Measurements from ENCODE around the gene TUNAR. TPM values are rescaled to one million over a fixed set of nuclear protein-coding genes. Genes with fewer than 3 reads are reported as not detected.

Gene TUNAR
- total and polyA plus RNA-seq, 2 of the 4 experiments (the other 2 are of a cell fraction), result not detected

DNA sequence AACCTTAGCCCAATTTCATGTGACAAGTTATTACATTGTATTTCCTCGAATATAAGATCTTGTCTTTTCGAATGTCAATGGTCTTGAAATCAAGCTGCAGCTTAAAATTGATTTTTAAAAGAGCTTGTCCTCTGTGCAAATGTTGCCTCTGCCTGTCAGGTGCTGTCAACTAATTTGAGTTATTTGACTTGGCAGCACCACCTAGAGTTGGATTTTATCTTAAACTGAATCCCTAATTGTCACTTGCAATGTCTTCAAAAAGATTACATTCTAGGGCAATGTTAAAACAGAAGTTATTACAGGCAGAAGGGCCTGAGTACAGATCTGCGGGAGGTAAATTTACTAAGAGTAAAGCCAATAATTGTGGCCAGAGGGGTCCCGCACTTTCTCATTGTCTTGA is 26.2 kb upstream of the TUNAR start:
- in situ Hi-C loops (cut with MboI; ENCODE audit: low sequenced_read_pairs), result no loop called here
- BruUV-seq (replicated peaks), result no TSS peak

More for the DNA sequence above, 26.2 kb upstream of the TUNAR start:
- Histone ChIP-seq H3K18ac (ENCODE audit: low read depth, low read length) (no peak overlapping the region), H4K20me1 (ENCODE audit: insufficient read depth, low read length) (no peaks in the 10 kb centered on the region), H3K23ac (ENCODE audit: low read depth, low read length) (no peak overlapping the region), H3K36me3 (ENCODE audit: control insufficient read depth, insufficient read depth, low read length) (no peaks in the 10 kb centered on the region), H2AK5ac (ENCODE audit: low read depth, low read length) (no peak overlapping the region), H3K4ac (ENCODE audit: low read depth, low read length) (no peak overlapping the region), H3K27me3 (ENCODE audit: control insufficient read depth, insufficient read depth, low read length) (no peaks in the 10 kb centered on the region), H3K4me2 (ENCODE audit: low read depth, low read length) (no peak overlapping the region), H4K5ac (ENCODE audit: low read depth, low read length) (no peak overlapping the region), H3K14ac (replicated peaks; ENCODE audit: low read depth, low read length) (no peak overlapping the region), H3K79me1 (ENCODE audit: low read depth in 1 of 2, low read length in 2 of 2) (no peaks in the 10 kb centered on the region), H3K9ac (ENCODE audit: low read depth, low read length) (no peak overlapping the region), H3K56ac (ENCODE audit: extremely low read depth, insufficient read depth, low read length) (no peak overlapping the region), H2BK120ac (ENCODE audit: low read depth, low read length) (no peak overlapping the region), H4K8ac (ENCODE audit: low read depth in 2 of 2, low read length in 2 of 2) (no peak overlapping the region), H3K9me1 (ENCODE audit: insufficient read depth, low read length) (no peaks in the 10 kb centered on the region), H2BK20ac (ENCODE audit: low read depth, low read length) (no peak overlapping the region), H2AK9ac (replicated peaks; ENCODE audit: low read depth, low read length, poor library complexity) (no peak overlapping the region), H3K4me3 (ENCODE audit: insufficient read depth, low read depth, low read length) (no peak overlapping the region), H4K91ac (ENCODE audit: insufficient read depth, low read depth, low read length) (no peak overlapping the region), H3K27ac (ENCODE audit: insufficient read depth, low read length) (no peak overlapping the region), H2AFZ (replicated peaks; ENCODE audit: low read length, poor library complexity) (no peak overlapping the region), H3K4me1 (ENCODE audit: control insufficient read depth, insufficient read depth, low read length) (no peaks in the 10 kb centered on the region), H2BK15ac (ENCODE audit: low read depth, low read length) (no peak overlapping the region), H3K9me3 (ENCODE audit: control insufficient read depth, insufficient read depth, low read length) (no peaks in the 10 kb centered on the region), H2BK5ac (ENCODE audit: low read depth, low read length, poor library complexity, severe bottlenecking) (no peak overlapping the region)
- 17% methylated on average over 1 of the region's 4 CpGs; no CpG with 5 or more reads in 1 of the 2 experiments for whole genome bisulfite sequencing, 2 experiments (ENCODE audit: extremely low coverage in 2 of 2, insufficient read length in 1 of 2)
- no peak for ATAC-seq (ENCODE audit: low read depth)
- ChIA-PET POLR2A (ENCODE audit: unreplicated experiment) (no interaction called here), CTCF (no interaction called here)
- TF ChIP-seq CEBPB (IDR thresholded peaks at IDR 0.05; ENCODE audit: low read depth, low read length) (no peak), NFE2L2 (IDR thresholded peaks at IDR 0.05; ENCODE audit: low read depth, low read length) (no peak), RFX5 (IDR thresholded peaks at IDR 0.05; ENCODE audit: low read depth, low read length) (no peak), MAFK (IDR thresholded peaks at IDR 0.05; ENCODE audit: low read depth, low read length) (no peak), BHLHE40 (IDR thresholded peaks at IDR 0.05; ENCODE audit: low read depth, low read length) (no peak), CHD1 (IDR thresholded peaks at IDR 0.05; ENCODE audit: low read depth, low read length) (no peak), MAZ (IDR thresholded peaks at IDR 0.05; ENCODE audit: borderline replicate concordance, low read depth, low read length) (no peak), POLR2A (IDR thresholded peaks at IDR 0.05; ENCODE audit: low read depth, low read length) (no peak), RCOR1 (IDR thresholded peaks at IDR 0.05; ENCODE audit: insufficient replicate concordance, low read length) (no peak), SMC3 (IDR thresholded peaks at IDR 0.05; ENCODE audit: low read depth, low read length) (no peak), USF2 (IDR thresholded peaks at IDR 0.05; ENCODE audit: low read depth, low read length) (no peak), ELK1 (IDR thresholded peaks at IDR 0.05; ENCODE audit: borderline replicate concordance, low read depth, low read length) (no peak), MXI1 (IDR thresholded peaks at IDR 0.05; ENCODE audit: borderline replicate concordance, low read depth, low read length) (no peak), FOS (IDR thresholded peaks at IDR 0.05; ENCODE audit: low read depth, low read length) (no peak), RAD21 (IDR thresholded peaks at IDR 0.05; ENCODE audit: low read length) (no peak)
- TF ChIP-seq, protein P1, sequence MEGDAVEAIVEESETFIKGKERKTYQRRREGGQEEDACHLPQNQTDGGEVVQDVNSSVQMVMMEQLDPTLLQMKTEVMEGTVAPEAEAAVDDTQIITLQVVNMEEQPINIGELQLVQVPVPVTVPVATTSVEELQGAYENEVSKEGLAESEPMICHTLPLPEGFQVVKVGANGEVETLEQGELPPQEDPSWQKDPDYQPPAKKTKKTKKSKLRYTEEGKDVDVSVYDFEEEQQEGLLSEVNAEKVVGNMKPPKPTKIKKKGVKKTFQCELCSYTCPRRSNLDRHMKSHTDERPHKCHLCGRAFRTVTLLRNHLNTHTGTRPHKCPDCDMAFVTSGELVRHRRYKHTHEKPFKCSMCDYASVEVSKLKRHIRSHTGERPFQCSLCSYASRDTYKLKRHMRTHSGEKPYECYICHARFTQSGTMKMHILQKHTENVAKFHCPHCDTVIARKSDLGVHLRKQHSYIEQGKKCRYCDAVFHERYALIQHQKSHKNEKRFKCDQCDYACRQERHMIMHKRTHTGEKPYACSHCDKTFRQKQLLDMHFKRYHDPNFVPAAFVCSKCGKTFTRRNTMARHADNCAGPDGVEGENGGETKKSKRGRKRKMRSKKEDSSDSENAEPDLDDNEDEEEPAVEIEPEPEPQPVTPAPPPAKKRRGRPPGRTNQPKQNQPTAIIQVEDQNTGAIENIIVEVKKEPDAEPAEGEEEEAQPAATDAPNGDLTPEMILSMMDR (conservative IDR thresholded peaks at IDR 0.05; ENCODE audit: low read depth, low read length), result no peak
- no peak for DNase-seq
- intact Hi-C loops (cut with micrococcal nuclease), result no loop called here
- dilution Hi-C loops (cut with HindIII; ENCODE audit: low sequenced_read_pairs, unreplicated experiment), result no loop called here
